A673 (cell line): ENCODE results near the gene GAB1. TPM values are rescaled to one million over a fixed set of nuclear protein-coding genes. Genes with fewer than 3 reads are reported as not detected.

Experiments
- BruUV-seq: library from RNA; stranded (reverse); fragments of 400-500 nt; replicated peaks from 2 replicates; lab custom pipeline; 2021; lab: Mats Ljungman, UMichigan
- CTCF ChIA-PET: fragments of 300-600 bp; sonication (Branson Sonifier 250); formaldehyde crosslinking; loops from one replicate; lab custom pipeline; 2022; ENCODE audit warnings: antibody characterized with exemption; lab: Charles Lee
- POLR2A ChIA-PET: fragments of 300-600 bp; sonication (Branson Sonifier 250); formaldehyde crosslinking; loops from one replicate; lab custom pipeline; 2022; ENCODE audit warnings: antibody characterized with exemption; ENCODE audit not compliant: low non-redundant PET; lab: Charles Lee
- DNase-seq: peaks from one replicate; pipeline ENCODE4 v3.0.0-alpha.2; 2015; ENCODE audit warnings: low spot score
- H3K27ac ChIP-seq: fragments of 200-600 bp; sonication (generic); 2 replicates; pipeline ENCODE4 v1.5.1; 2016; ENCODE audit warnings: mixed run types, low read depth, mild to moderate bottlenecking, mixed read lengths, antibody characterized with exemption, low read length; ENCODE audit not compliant: poor library complexity, severe bottlenecking
- H3K27me3 ChIP-seq: fragments of 200-600 bp; sonication (generic); replicated peaks from 2 replicates; pipeline ENCODE4 v1.6.1; 2017; ENCODE audit warnings: mixed run types, low read depth, mild to moderate bottlenecking, mixed read lengths, antibody characterized with exemption, low read length; ENCODE audit not compliant: insufficient read depth, poor library complexity
- H3K36me3 ChIP-seq: fragments of 200-600 bp; sonication (generic); 2 replicates; pipeline ENCODE4 v1.6.1; 2016; ENCODE audit warnings: mixed run types, mild to moderate bottlenecking, mixed read lengths, antibody characterized with exemption, low read length; ENCODE audit not compliant: insufficient read depth, poor library complexity, severe bottlenecking
- H3K4me1 ChIP-seq: fragments of 200-600 bp; sonication (generic); 2 replicates; pipeline ENCODE4 v1.6.1; 2017; ENCODE audit warnings: mixed run types, mild to moderate bottlenecking, mixed read lengths, antibody characterized with exemption, low read length; ENCODE audit not compliant: insufficient read depth, poor library complexity, severe bottlenecking
- H3K4me3 ChIP-seq: fragments of 200-600 bp; sonication (generic); 2 replicates; pipeline ENCODE4 v1.5.1; 2016; ENCODE audit warnings: low read depth, mixed run types, mild to moderate bottlenecking, mixed read lengths, low read length; ENCODE audit not compliant: poor library complexity, severe bottlenecking
- H3K9me3 ChIP-seq: fragments of 200-600 bp; sonication (generic); 2 replicates; pipeline ENCODE4 v1.6.1; 2016; ENCODE audit warnings: mixed run types, low read depth, mild to moderate bottlenecking, mixed read lengths, antibody characterized with exemption, low read length; ENCODE audit not compliant: poor library complexity, severe bottlenecking
- CTCF ChIP-seq: fragments of 300-800, 200-600 bp; sonication (generic); conservative IDR thresholded peaks from 2 replicates; pipeline ENCODE4 v1.5.1; 2017; ENCODE audit warnings: low read depth, mild to moderate bottlenecking, antibody characterized with exemption, low read length, moderate library complexity, mixed read lengths
- EZH2 ChIP-seq: fragments of 200-600 bp; sonication (generic); IDR thresholded peaks from 2 replicates; pipeline ENCODE4 v1.6.1; 2017; ENCODE audit warnings: borderline replicate concordance, low read depth, mild to moderate bottlenecking, mixed read lengths, antibody characterized with exemption, low read length; ENCODE audit not compliant: poor library complexity, severe bottlenecking
- intact Hi-C: fragments of 100-400 bp; cut with micrococcal nuclease; formaldehyde crosslinking; loops from one replicate; pipeline ENCODE4 v1.10.0; 2022; ENCODE audit not compliant: unreplicated experiment
- total RNA-seq: library from RNA; stranded (reverse); gene quantifications from 2 replicates; pipeline ENCODE4 v1.2.3, GENCODE V29; 2021

Gene GAB1
- total RNA-seq, 1 experiment from 2014 or later = 27.6 TPM

- H3K27ac ChIP-seq = no peak overlapping the region
- no peak for DNase-seq
- H3K36me3 ChIP-seq = no peaks in the 10 kb centered on the region
- H3K4me3 ChIP-seq = no peak overlapping the region
- H3K9me3 ChIP-seq = no peaks in the 10 kb centered on the region
- H3K4me1 ChIP-seq = no peaks in the 10 kb centered on the region
- ChIA-PET CTCF (no interaction called here), POLR2A (no interaction called here)
- H3K27me3 ChIP-seq = no peaks in the 10 kb centered on the region
- intact Hi-C loops = no loop called here
- BruUV-seq = no TSS peak
- TF ChIP-seq EZH2 (no peak), CTCF (no peak)
Observed at GRCh38 chr4:143313521-143313920, 23.2 kb upstream of the GAB1 start.

- H3K27ac ChIP-seq = no peak overlapping the region
- no peak for DNase-seq
- TF ChIP-seq EZH2 = no peak
- TF ChIP-seq CTCF = no peak
- no peaks in the 10 kb centered on the region for H3K36me3 ChIP-seq
- H3K27me3 ChIP-seq = no peaks in the 10 kb centered on the region
- H3K4me3 ChIP-seq = no peak overlapping the region
- CTCF ChIA-PET = no interaction called here
- intact Hi-C loops = no loop called here
- H3K9me3 ChIP-seq = no peaks in the 10 kb centered on the region
- no TSS peak for BruUV-seq
- POLR2A ChIA-PET = no interaction called here
- H3K4me1 ChIP-seq = no peaks in the 10 kb centered on the region
Observed at GRCh38 chr4:143313996-143314395, 22.7 kb upstream of the GAB1 start.

GRCh38 chr4:143320113-143320512, 16.6 kb upstream of the GAB1 start:
- intact Hi-C loops = no loop called here
- no peak for TF ChIP-seq CTCF
- no peak for TF ChIP-seq EZH2
- ChIA-PET CTCF (no interaction called here), POLR2A (no interaction called here)
- Histone ChIP-seq H3K27me3 (no peaks in the 10 kb centered on the region), H3K4me3 (no peak overlapping the region), H3K27ac (no peak overlapping the region), H3K9me3 (no peaks in the 10 kb centered on the region), H3K36me3 (no peaks in the 10 kb centered on the region), H3K4me1 (no peaks in the 10 kb centered on the region)
- BruUV-seq = no TSS peak
- no peak for DNase-seq
